Skeletal muscle tissue (tissue), 4 donors: ENCODE results near the gene SPHK1. TPM values are rescaled to one million over a fixed set of nuclear protein-coding genes. Genes with fewer than 3 reads are reported as not detected.

Experiments
- H3K27ac ChIP-seq: one replicate; pipeline ENCODE4 v1.7.0; 2013; ENCODE audit warnings: mild to moderate bottlenecking, low read depth, low read length, inconsistent platforms
- H3K27me3 ChIP-seq, 3 donors: one replicate each; pipeline ENCODE4 v1.7.0; 2013; ENCODE audit warnings: low read length in 3 of 3; ENCODE audit not compliant: control insufficient read depth in 3 of 3, insufficient read depth in 3 of 3
- H3K36me3 ChIP-seq, 3 donors: one replicate each; pipeline ENCODE4 v1.7.0; 2013; ENCODE audit warnings: low read length in 3 of 3; ENCODE audit not compliant: control insufficient read depth in 3 of 3, insufficient read depth in 3 of 3
- H3K4me1 ChIP-seq, 3 donors: one replicate each; pipeline ENCODE4 v1.7.0; 2013; ENCODE audit warnings: low read length in 3 of 3, mild to moderate bottlenecking in 3 of 3; ENCODE audit not compliant: control insufficient read depth in 3 of 3, insufficient read depth in 3 of 3
- H3K4me3 ChIP-seq, 3 donors: one replicate each; pipeline ENCODE4 v1.7.0; 2013; ENCODE audit warnings: low read length in 3 of 3
- H3K9ac ChIP-seq, 3 donors: one replicate each; pipeline ENCODE4 v1.7.0; 2013; ENCODE audit warnings: low read length in 3 of 3, mild to moderate bottlenecking in 3 of 3, moderate library complexity in 2 of 3, low read depth in 1 of 3
- H3K9me3 ChIP-seq, 3 donors: one replicate each; pipeline ENCODE4 v1.7.0; 2013; ENCODE audit warnings: low read length in 3 of 3; ENCODE audit not compliant: control insufficient read depth in 3 of 3
- total RNA-seq: library from RNA; depleted of rRNA; stranded (reverse); fragments of >200 nt; gene quantifications from one replicate; pipeline ENCODE4 v1.2.3, GENCODE V29; 2014
- donor health status: Osteomylitis.

The SPHK1 gene
- total RNA-seq, 1 donor from 2014 or later: 2.1 TPM

DNA sequence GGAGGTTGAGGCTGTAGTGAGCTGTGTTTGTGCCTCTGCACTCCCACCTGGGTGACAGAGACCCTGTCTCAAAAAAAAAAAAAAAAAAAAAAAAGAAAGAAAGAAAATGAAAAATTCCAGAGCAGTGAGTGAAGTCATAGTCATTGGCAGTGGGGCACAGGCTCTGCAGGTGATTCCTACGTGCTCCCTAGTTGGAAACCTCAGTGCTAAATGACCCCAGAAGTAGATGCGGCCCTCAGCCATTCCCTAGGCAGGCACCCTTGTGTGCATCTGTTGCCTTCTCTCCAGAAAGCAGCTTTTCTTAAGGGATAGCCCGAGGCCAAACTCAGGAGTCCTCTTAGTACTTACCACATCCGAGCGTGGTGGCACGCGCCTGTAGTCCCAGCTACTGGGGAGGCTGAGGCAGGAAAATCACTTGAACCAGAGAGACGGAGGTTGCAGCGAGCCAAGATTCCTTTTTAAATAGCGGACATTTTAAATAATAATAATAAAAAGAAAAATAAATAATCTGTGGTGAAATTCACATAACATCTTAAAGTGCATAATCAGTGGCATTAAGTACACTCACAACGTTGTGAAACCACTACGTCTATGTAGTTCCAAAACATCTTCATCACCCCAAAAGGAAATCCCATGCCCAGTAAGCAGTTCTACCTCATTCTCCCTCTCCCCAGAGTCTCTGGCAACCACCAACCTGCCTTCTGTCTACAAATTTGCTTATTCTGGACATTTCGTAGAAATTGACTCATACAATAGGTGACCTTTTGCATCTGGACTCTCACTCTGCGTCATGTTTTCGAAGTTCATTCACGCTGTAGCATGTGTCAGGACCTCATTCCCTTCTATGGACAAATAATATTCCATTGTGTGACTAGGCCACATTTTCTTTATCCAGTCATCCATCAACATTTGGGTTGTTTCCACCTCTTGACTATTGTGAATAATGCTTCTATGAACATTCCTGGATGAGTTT, 12.5 kb upstream of the SPHK1 start:
- H3K9ac ChIP-seq: no peak overlapping the region

DNA sequence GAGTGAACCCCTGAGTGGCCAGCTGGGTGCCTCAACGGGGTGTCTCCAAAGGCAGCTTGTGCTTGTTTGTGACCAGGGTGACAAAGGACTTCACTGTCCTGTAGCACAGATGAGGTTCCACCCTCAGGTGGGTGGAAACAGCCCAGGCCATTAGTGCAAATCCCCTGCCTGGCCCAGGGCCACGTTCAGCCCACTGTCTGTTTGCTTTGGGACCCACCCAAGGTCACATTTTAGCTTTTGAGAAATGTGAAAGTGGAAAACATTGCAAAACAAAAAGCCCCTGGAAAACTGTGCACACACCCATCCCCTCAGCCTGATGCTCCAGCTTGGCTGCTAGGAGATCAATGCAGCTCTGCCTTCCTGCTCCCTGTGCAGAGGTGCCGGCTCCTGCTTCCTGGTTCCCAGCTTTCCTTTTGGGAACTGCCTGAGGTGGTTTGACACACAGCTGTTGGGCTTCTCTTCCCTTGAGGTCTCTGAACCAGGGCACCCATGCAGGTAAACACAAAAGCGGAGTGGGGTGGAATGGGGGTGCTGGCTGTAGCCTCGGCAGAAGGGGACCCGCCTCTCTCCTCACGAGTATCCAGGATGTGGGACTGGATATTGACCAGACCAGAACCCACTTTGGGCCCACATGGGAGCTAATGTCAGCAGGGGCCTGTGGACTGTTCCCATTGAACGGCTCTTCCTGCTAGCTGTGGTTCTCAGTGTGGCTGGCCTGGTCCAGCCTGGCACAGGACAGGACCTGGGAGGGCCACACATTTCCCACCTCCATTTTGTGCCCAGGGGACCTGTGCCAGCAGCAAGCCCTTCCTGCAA, 7.9 kb upstream of the SPHK1 start:
- no peak overlapping the region for H3K9ac ChIP-seq
- no peak overlapping the region for H3K4me3 ChIP-seq
- H3K36me3 ChIP-seq: no peaks in the 10 kb centered on the region
- no peak overlapping the region for H3K27ac ChIP-seq
- H3K27me3 ChIP-seq: peaks cover 0 to 5% (median 2%) of the 10 kb centered on the region in 3 donors
- no peaks in the 10 kb centered on the region for H3K9me3 ChIP-seq
- peaks cover 0 to 3% (median under 1%) of the 10 kb centered on the region in 3 donors for H3K4me1 ChIP-seq

More for the DNA sequence above, 12.5 kb upstream of the SPHK1 start:
- peaks cover 0 to 5% (median 2%) of the 10 kb centered on the region in 3 donors for H3K27me3 ChIP-seq
- no peaks in the 10 kb centered on the region for H3K36me3 ChIP-seq
- no peak overlapping the region for H3K4me3 ChIP-seq
- no peak overlapping the region for H3K27ac ChIP-seq
- no peaks in the 10 kb centered on the region for H3K9me3 ChIP-seq
- H3K4me1 ChIP-seq: peaks cover 12 to 19% (median 15%) of the 10 kb centered on the region in 3 donors

DNA sequence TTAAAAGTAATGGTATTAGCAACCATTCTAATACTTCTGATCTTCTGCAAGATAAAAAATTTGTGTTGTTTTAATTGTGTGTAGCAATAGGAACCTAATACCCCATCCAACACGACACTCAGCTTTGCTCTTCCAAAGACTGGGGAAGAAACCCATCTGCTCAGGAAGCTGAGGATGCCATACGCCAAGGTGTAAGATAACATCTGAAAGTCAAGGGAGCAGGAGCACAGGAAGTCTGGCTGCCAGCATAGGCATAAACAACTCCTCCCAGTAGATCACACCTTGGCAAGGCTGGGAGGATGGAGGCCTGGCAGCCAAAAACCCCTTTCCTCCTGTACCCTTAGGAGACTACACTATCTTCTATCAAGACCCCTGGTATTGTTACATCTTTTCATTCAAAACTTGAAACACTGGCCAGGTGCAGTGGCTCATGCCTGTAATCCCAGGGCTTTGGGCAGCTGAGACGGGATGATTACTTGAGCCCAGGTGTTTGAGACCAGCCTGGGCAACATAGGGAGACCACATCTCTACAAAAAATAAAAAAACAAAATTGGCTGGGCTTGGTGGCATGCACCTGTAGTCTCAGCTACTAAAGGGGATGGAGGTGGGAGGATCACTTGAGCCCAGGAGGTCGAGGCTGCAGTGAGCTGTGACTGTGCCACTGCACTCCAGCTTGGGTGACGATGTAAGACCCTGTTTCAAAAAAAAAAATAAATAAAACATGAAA, 5.7 kb upstream of the SPHK1 start:
- Histone ChIP-seq H3K9me3 (no peaks in the 10 kb centered on the region), H3K4me1 (peaks cover 3 to 19% (median 9%) of the 10 kb centered on the region in 3 donors), H3K9ac (no peak overlapping the region), H3K27me3 (peaks cover 0 to 11% (median 2%) of the 10 kb centered on the region in 3 donors), H3K4me3 (no peak overlapping the region), H3K36me3 (no peaks in the 10 kb centered on the region), H3K27ac (no peak overlapping the region)

DNA sequence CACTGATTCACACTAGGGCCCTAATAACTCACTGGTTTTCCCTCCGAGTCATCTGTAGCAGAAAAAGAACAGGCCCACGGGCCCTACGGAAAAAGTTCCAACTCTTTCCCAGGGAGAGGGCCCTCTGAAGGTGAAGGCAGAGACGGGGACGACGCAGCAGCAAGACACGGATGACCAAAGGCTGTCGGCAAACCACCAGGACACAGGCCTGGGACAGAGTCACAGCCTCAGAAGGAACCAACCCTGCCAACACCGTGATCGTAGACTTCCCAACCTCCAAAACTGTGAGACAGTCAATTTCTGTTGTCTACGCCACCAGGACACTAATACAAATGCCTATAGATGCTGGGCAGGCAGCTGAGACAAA, 5.2 kb upstream of the SPHK1 start:
- no peak overlapping the region for H3K9ac ChIP-seq

DNA sequence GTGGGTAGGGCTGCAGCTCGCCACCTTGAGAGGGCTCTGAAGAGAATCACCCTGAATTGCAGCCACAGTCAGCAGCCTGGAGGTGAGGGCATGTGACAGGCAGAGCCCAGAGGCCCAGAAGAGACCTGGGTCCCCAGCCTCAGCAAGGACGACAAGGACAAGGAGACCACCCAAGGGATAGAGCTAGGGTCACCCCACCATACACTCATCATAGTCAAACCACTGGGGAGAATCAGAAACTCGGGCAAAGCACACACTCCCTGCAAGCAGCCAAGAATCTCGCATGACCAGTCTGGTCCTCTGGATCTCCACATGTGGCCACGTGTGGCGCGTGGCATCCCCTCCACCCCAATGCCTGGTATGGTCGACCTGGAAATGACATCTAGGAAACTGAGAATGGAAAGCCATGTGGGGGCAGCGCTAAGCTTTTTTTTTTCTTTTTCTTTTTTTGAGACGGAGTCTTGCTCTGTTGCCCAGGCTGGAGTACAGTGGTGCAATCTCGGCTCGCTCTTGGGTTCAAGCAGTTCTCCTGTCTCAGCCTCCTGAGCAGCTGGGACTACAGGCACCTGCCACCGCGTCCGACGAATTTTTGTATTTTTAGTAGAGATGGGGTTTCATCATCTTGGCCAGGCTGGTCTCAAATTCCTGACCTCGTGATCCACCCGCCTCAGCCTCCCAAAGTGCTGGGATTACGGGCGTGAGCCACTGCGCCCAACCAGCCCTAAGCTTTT, 4.6 kb upstream of the SPHK1 start:
- no peak overlapping the region for H3K27ac ChIP-seq
- no peak overlapping the region for H3K4me3 ChIP-seq
- peaks cover 7 to 28% (median 13%) of the 10 kb centered on the region in 3 donors for H3K4me1 ChIP-seq
- no peaks in the 10 kb centered on the region for H3K36me3 ChIP-seq
- no peak overlapping the region for H3K9ac ChIP-seq
- H3K27me3 ChIP-seq: peaks cover 0 to 11% (median 2%) of the 10 kb centered on the region in 3 donors
- H3K9me3 ChIP-seq: no peaks in the 10 kb centered on the region

More for the DNA sequence above, 5.2 kb upstream of the SPHK1 start:
- no peaks in the 10 kb centered on the region for H3K36me3 ChIP-seq
- H3K27me3 ChIP-seq: peaks cover 0 to 11% (median 2%) of the 10 kb centered on the region in 3 donors
- H3K4me1 ChIP-seq: peaks cover 4 to 24% (median 9%) of the 10 kb centered on the region in 3 donors
- H3K4me3 ChIP-seq: no peak overlapping the region
- no peak overlapping the region for H3K27ac ChIP-seq
- H3K9me3 ChIP-seq: no peaks in the 10 kb centered on the region

DNA sequence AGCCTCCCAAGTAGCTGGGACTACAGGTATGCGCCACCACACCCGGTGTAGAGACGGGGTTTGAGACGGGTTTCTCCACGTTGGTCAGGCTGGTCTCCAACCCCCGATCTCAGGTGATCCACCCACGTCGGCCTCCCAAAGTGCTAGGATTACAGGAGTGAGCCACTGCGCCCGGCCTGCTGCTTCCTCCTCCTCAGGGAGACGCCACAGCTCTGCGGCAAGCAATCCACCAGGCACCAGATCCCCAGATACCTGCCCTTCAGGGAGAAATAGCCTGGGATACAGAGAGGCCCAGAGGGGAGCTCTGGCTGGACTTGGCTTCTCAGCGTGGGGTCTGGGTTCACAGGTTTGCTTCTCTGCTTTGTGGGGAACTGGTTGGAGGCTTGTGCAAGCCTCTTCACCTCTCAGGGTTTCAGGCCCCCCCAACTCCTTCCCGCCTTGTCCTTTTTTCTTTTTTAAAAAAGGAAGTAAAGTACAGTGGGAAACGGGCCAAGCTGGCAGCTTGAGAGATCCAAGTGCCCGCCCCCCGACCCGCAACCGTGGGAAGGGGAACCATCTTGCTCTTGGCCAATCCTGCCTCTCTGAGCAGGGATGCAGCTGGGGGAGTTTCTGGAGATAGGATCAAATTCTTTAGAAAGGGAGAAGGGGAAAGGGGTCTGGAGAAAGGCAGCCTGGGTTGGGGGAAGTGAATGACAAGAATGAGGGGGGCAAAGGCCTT, 2.6 kb upstream of the SPHK1 start:
- Histone ChIP-seq H3K9me3 (no peaks in the 10 kb centered on the region), H3K4me1 (peaks cover 22 to 45% (median 28%) of the 10 kb centered on the region in 3 donors), H3K4me3 (no peak overlapping the region), H3K27ac (no peak overlapping the region), H3K9ac (no peak overlapping the region), H3K36me3 (no peaks in the 10 kb centered on the region), H3K27me3 (peaks cover 0 to 14% (median 0%) of the 10 kb centered on the region in 3 donors)

DNA sequence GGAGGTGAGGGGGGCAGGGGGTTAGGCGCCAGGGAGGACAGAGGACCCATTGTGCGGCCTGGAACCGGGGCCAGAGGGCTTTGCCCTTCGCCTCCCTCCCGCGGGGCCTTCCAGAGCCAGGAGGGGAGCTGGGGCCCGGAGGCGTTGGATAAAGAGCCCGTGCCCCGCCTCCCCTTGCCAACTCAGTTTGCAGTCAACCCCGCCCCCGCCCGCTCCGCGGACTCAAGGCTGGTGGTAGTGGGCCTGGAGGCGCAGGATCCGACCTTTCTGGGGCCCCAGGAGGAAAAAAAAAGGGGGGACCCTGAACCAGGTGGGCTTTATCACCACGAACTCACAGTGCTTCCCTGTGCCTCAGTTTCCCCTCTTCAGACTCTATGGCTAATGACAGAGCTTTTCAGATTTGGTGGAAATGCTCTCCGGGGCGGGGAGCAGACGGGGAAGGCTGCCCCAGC, 2.0 kb upstream of the SPHK1 start:
- no peaks in the 10 kb centered on the region for H3K36me3 ChIP-seq
- peak overlapping the region; percentile 56 to 73 (median 72) for H3K4me3 ChIP-seq
- H3K9me3 ChIP-seq: no peaks in the 10 kb centered on the region
- H3K27me3 ChIP-seq: peaks cover 0 to 14% (median 0%) of the 10 kb centered on the region in 3 donors
- H3K4me1 ChIP-seq: peaks cover 22 to 45% (median 27%) of the 10 kb centered on the region in 3 donors
- peak overlapping the region; percentile 44 for H3K27ac ChIP-seq
- H3K9ac ChIP-seq: peak overlapping the region in 2 of 3 donors; percentile 38 to 62

DNA sequence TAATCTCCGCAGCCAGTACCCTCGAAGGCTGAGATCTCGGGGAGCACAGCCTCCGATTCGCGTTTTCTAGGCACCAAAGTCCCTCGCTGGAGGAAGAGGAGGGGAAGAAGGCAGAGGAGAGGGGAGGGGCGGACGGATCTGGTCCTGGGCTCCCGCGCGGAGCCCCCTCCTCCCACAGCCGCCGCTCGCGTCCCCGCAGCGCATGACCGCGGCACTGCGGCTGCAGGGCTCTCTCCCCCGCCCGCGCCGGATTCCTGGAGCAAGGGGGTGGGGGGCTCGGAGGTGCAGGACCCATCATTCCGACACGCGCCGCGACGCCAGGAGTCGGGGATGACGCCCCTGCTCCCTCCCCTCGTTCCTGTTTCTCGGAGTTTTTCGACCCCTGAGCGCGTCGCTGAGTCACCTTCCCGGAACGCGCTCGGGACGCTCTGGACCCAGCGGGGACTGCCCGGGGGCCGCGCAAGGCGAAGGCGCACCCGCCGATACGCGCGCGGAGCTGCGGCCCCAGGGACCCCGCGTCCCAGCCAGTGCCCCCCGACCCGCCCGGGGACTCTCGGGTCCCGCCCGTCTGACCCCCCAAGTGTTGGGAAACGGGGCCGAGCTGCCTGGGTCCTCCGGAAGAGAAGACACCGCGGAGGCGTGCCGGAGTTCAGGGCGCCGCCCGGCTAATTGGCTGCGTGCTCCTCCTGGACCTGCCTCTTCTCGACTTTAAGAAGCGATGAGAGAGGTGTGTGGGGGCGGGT, 1.4 kb upstream of the SPHK1 start:
- H3K4me3 ChIP-seq: peak overlapping the region; percentile 56 to 73 (median 72)
- no peaks in the 10 kb centered on the region for H3K36me3 ChIP-seq
- H3K9me3 ChIP-seq: no peaks in the 10 kb centered on the region
- peaks cover 0 to 14% (median 0%) of the 10 kb centered on the region in 3 donors for H3K27me3 ChIP-seq
- peak overlapping the region; percentile 44 for H3K27ac ChIP-seq
- H3K9ac ChIP-seq: peak overlapping the region in 2 of 3 donors; percentile 38 to 62
- H3K4me1 ChIP-seq: peaks cover 22 to 45% (median 27%) of the 10 kb centered on the region in 3 donors
